Activated T-helper 1 cell treated with anti-CD3 and anti-CD28 coated beads, Interleukin-2, amount 50 U/mL, for 16 hours (primary cell): ENCODE measurements around the gene UBE2QL1.
"Not testable (repeated sequence)": the region's sequence is repeated elsewhere in the genome, so short reads cannot be mapped to it uniquely, and the experiment has no call there.

ENCODE experiments used
- DNase-seq, 2 donors: peaks; one replicate each; pipeline ENCODE4 v3.0.0-alpha.2; 2020; ENCODE audit warnings: low read depth in 1 of 2, low spot score in 1 of 2

Gene UBE2QL1

GRCh38 chr5:6495433-6496206, 47.0 kb downstream of the UBE2QL1 start:
- no peak for DNase-seq

- no peak for DNase-seq
These were observed 47.5 kb downstream of the UBE2QL1 start for GRCh38 chr5:6496207-6496584.

GRCh38 chr5:6496636-6497035, 48.0 kb downstream of the UBE2QL1 start:
- DNase-seq = no peak

- no peak for DNase-seq
These were observed 48.6 kb downstream of the UBE2QL1 start for GRCh38 chr5:6497262-6497661.

GRCh38 chr5:6498968-6499367, 50.3 kb downstream of the UBE2QL1 start:
- DNase-seq = no peak

- no peak for DNase-seq
These were observed 53.0 kb downstream of the UBE2QL1 start for GRCh38 chr5:6501701-6502100.

- DNase-seq = no peak
These were observed 53.8 kb downstream of the UBE2QL1 start for GRCh38 chr5:6502421-6502820.

GRCh38 chr5:6503342-6503741, 54.7 kb downstream of the UBE2QL1 start:
- DNase-seq = no peak

GRCh38 chr5:6504677-6505415, 56.2 kb downstream of the UBE2QL1 start:
- DNase-seq = no peak

GRCh38 chr5:6505416-6505755, 56.7 kb downstream of the UBE2QL1 start:
- no peak for DNase-seq

- no peak for DNase-seq
These were observed 57.3 kb downstream of the UBE2QL1 start for GRCh38 chr5:6505783-6506557.

- no peak for DNase-seq
These were observed 58.0 kb downstream of the UBE2QL1 start for GRCh38 chr5:6506611-6507010.

GRCh38 chr5:6508931-6509330, 60.3 kb downstream of the UBE2QL1 start:
- no peak for DNase-seq

- DNase-seq = no peak
These were observed 61.5 kb downstream of the UBE2QL1 start for GRCh38 chr5:6510132-6510531.

- no peak for DNase-seq
These were observed 62.3 kb downstream of the UBE2QL1 start for GRCh38 chr5:6510973-6511372.

GRCh38 chr5:6515812-6516211, 67.2 kb downstream of the UBE2QL1 start:
- DNase-seq = not testable (repeated sequence)

- DNase-seq = no peak
These were observed 68.2 kb downstream of the UBE2QL1 start for GRCh38 chr5:6516823-6517222.

- DNase-seq = no peak
These were observed 68.9 kb downstream of the UBE2QL1 start for GRCh38 chr5:6517510-6517909.

GRCh38 chr5:6518298-6519057, 69.8 kb downstream of the UBE2QL1 start:
- DNase-seq = no peak

GRCh38 chr5:6520201-6520600, 71.5 kb downstream of the UBE2QL1 start:
- no peak for DNase-seq

- DNase-seq = no peak
These were observed 73.7 kb downstream of the UBE2QL1 start for GRCh38 chr5:6522331-6522730.
